Activated CD4-positive, alpha-beta T cell treated with anti-CD3 and anti-CD28 coated beads, Interleukin-2, amount 10 ng/mL, durations not matched to agents 24 days and 14 days (primary cell): ENCODE data around the gene PCYT2. TPM values are rescaled to one million over a fixed set of nuclear protein-coding genes. Genes with fewer than 3 reads are reported as not detected.

Experiments used
- DNase-seq: peaks from one replicate; pipeline ENCODE4 v3.0.0; 2022
- H3K27ac Mint-ChIP-seq: one replicate; pipeline ENCODE4 v1.8.0; 2022; ENCODE audit warnings: mild to moderate bottlenecking, mixed read lengths
- H3K27me3 Mint-ChIP-seq: one replicate; pipeline ENCODE4 v1.8.0; 2022; ENCODE audit warnings: mixed read lengths
- H3K36me3 Mint-ChIP-seq: one replicate; pipeline ENCODE4 v1.8.0; 2022; ENCODE audit warnings: low read depth, mild to moderate bottlenecking, mixed read lengths
- H3K4me1 Mint-ChIP-seq: one replicate; pipeline ENCODE4 v1.8.0; 2021; ENCODE audit warnings: mixed read lengths
- H3K4me3 Mint-ChIP-seq: one replicate; pipeline ENCODE4 v1.8.0; 2022; ENCODE audit warnings: mild to moderate bottlenecking, moderate library complexity, mixed read lengths
- H3K9me3 Mint-ChIP-seq: one replicate; pipeline ENCODE4 v1.8.0; 2021; ENCODE audit warnings: mixed read lengths
- intact Hi-C: fragments of 100-400 bp; cut with micrococcal nuclease; formaldehyde crosslinking; loops from one replicate; pipeline ENCODE4 v1.15.1; 2023
- total RNA-seq: library from RNA; stranded (reverse); gene quantifications from 2 replicates; pipeline ENCODE4 v1.2.3, GENCODE V29; 2022

PCYT2 gene
- total RNA-seq, 1 donor from 2014 or later, result 46.5 TPM

DNA sequence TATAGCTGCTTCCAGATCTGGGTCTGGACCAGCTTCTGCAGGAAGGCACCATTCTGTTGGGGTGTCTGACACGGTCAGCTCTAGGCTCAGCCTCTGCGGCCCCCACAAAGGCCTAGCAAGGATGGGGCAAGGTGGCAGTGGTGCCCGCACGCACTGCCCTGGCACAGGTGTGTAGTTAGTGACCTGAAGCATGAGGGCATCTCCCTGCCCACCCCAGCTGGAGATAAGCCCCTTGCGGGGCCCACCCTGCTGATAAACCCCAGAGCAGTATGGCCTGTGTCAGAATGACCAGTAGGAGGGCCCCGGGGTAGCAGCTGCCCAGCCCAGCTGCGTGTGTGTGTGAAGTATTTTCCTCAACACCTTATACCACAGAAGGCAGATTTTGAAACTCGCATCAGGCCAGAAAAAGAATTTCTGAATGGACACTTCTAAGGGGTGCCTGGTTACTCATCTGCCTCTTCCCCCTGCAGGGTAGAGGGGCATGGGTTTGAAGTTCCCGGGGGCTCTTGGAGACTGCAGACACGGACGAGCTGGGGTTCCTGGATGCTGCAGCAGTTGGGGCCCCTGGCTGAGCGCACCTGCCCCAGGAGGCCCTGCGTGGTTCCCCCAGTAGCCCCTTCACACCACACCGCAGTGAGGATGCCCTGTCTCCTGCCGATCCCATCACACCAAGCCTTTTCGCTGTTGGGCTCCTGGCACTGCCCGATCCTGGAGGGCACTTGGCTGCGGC lies 44.6 kb downstream of the PCYT2 start:
- peak overlapping the region; percentile 63 for H3K27ac Mint-ChIP-seq
- H3K4me3 Mint-ChIP-seq, result peak overlapping the region; percentile 5
- H3K27me3 Mint-ChIP-seq, result no peaks in the 10 kb centered on the region
- no peaks in the 10 kb centered on the region for H3K9me3 Mint-ChIP-seq
- DNase-seq, result no peak
- H3K4me1 Mint-ChIP-seq, result peaks cover 41% of the 10 kb centered on the region
- intact Hi-C loops, result no loop called here
- H3K36me3 Mint-ChIP-seq, result peaks cover 51% of the 10 kb centered on the region

DNA sequence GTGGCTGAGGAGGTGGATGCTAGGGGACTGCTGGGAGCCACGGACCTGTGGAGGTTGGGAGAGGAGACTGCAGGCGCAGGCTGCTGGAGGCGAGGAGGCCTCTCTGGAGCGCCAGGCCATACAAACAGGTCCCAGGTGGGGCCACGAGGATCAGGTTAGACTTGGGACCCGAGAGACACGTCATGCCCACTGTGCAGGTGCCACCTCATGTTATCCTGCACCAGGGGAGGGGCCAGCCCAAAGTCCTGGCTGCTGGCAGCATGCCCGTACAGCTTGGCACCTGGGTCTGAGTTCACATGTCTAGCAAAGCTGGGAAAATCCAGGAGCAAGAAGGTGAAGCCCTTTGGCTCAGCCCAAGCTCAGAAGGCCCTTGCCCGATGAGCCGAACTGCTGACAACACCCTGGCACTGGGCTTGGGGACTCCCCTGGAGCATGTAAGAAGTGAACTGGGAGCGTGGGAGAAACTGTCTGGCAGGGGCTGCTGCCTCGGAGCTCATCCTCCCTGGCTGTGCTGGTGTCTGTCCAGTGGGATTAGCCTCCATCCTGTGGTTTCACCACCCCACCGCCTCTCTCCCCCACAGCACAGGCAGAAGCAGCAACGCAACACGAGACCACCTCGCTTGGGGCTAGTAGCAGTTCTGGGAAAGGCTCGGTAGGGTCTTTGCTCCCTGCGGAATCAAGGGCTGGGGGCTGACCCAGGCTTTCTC lies 45.3 kb downstream of the PCYT2 start:
- H3K4me1 Mint-ChIP-seq, result peaks cover 41% of the 10 kb centered on the region
- no peaks in the 10 kb centered on the region for H3K9me3 Mint-ChIP-seq
- intact Hi-C loops, result no loop called here
- H3K27me3 Mint-ChIP-seq, result no peaks in the 10 kb centered on the region
- H3K4me3 Mint-ChIP-seq, result no peak overlapping the region
- H3K27ac Mint-ChIP-seq, result peak overlapping the region; percentile 63
- H3K36me3 Mint-ChIP-seq, result peaks cover 49% of the 10 kb centered on the region
- DNase-seq, result no peak

- Mint-ChIP-seq H3K27ac (peak overlapping the region; percentile 28), H3K27me3 (no peaks in the 10 kb centered on the region), H3K4me3 (no peak overlapping the region), H3K9me3 (no peaks in the 10 kb centered on the region), H3K4me1 (peaks cover 43% of the 10 kb centered on the region), H3K36me3 (peaks cover 51% of the 10 kb centered on the region)
- no peak for DNase-seq
- intact Hi-C loops, result no loop called here
Observed at GRCh38 chr17:81865358-81865732, 45.9 kb downstream of the PCYT2 start.

DNA sequence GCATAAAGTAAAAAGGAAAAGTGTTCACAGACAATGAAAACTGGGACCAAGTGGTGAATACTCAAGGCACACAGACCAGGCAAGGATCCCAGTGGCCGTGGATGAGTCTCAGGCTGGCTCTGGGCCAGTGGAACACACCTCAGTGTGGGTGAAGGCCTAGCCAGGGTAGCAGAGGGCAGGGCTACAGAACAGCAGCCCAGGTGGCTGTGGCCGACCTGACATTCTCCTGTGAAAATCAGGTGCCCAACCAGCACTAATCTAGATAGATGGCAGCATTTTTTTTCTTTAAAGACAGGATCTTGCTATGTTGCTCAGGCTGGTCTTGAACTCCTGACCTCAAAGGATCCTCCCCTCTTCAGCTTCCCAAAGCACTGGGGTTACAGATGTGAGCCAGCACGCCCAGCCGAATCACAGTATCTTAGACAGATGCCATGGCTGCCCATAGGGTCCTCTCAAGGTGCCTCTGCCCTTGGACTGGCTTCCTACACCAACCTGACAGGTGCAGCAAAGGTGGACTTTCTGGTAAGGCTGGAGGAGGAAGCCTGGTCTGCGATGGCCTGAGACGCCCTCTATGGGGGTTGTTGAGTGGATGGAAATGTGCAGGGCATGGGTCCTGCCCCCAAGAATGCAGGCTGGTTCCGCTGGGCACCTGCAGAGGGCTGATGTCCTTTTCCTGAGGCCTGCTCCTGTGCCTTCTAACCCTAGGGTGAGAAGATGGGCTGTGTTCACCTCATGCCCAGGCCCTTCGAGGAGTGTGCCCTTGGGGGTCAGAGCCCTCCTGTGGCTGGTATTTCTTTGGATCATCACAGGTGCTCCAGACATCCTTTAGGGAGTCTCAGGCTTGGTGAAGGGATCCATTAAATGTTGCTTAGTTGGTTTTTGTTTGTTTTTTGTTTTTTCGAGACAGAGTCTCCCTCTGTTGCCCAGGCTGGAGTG lies 47.1 kb downstream of the PCYT2 start:
- no peak overlapping the region for H3K4me3 Mint-ChIP-seq
- intact Hi-C loops, result loop anchor here (5.0 kb wide), 2 partner anchors 113 to 158 kb away; partner anchors contain the start of genes ASPSCR1, CENPX and LRRC45
- no peaks in the 10 kb centered on the region for H3K9me3 Mint-ChIP-seq
- peaks cover 40% of the 10 kb centered on the region for H3K4me1 Mint-ChIP-seq
- DNase-seq, result no peak
- no peaks in the 10 kb centered on the region for H3K27me3 Mint-ChIP-seq
- peak overlapping the region; percentile 49 for H3K27ac Mint-ChIP-seq
- peaks cover 46% of the 10 kb centered on the region for H3K36me3 Mint-ChIP-seq

- no peaks in the 10 kb centered on the region for H3K27me3 Mint-ChIP-seq
- peaks cover 50% of the 10 kb centered on the region for H3K36me3 Mint-ChIP-seq
- H3K9me3 Mint-ChIP-seq, result no peaks in the 10 kb centered on the region
- H3K4me3 Mint-ChIP-seq, result peak overlapping the region; percentile 76
- peaks cover 46% of the 10 kb centered on the region for H3K4me1 Mint-ChIP-seq
- intact Hi-C loops, result loop anchor here (5.0 kb wide), 2 partner anchors 114 to 159 kb away; partner anchors contain the start of genes ASPSCR1, CENPX and LRRC45
- H3K27ac Mint-ChIP-seq, result peak overlapping the region; percentile 49
- no peak for DNase-seq
Observed at GRCh38 chr17:81863123-81863675, 48.0 kb downstream of the PCYT2 start.

GRCh38 chr17:81860756-81861568 lies 50.2 kb downstream of the PCYT2 start:
- intact Hi-C loops, result loop anchor here (1.0 to 5.0 kb wide), 7 partner anchors 9 to 237 kb away; partner anchors contain the start of genes ALYREF, ANAPC11, ASPSCR1 and CENPX
- Mint-ChIP-seq H3K27me3 (no peaks in the 10 kb centered on the region), H3K36me3 (peaks cover 56% of the 10 kb centered on the region), H3K4me1 (peaks cover 44% of the 10 kb centered on the region), H3K4me3 (peak overlapping the region; percentile 96), H3K9me3 (no peaks in the 10 kb centered on the region), H3K27ac (peak overlapping the region; percentile 98)
- peak; percentile 100 for DNase-seq

DNA sequence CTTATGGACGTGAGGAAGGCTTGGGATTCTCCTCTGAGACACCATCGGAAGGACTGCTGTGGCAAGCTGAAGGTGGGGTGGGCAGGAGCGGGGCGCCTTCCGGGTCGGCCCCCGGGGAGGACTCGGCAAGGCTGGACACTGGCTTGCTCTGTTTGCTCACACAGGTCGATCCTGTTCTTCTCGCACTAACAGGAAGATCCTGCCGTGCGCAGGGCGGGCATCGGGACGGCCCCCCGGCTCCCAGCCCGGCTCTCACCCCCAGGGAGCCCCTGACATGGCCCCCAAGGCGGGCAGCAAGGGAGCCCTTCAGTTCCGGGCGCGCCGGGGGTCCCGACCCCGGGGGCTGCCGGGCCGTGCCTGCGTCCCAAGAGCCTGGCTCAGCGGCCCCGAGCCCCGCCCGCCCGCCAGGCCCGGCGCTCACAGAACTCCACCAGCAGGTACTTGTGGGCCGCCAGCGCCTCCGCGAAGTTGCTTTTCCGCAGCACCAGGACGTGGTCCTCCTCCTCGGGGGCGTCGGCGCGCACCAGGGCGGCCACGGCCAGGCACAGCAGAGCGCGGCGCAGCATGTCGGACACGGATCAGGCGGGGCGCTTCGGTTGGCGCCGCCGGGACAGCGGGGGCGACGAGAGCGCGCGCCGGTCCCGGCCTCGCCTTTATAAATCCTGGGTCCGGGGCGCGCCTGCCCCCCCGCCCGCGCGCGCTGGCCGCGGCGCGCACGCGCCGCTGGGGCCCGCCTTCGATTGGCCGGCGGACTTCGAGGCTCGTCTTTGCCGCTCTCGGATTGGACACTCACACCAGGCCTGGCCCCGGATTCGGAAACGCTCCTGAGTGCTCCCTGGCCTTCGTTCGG lies 51.1 kb downstream of the PCYT2 start, which contains the start of gene P4HB:
TSS of gene P4HB (minus strand) at position 630 of the 850 bp plus-strand sequence. CDS start at position 566, 64 bp downstream.
- H3K4me3 Mint-ChIP-seq, result peak within 1 kb of the TSS; percentile 96
- H3K9me3 Mint-ChIP-seq, result no peaks in the 10 kb centered on the region
- peak; percentile 80 for DNase-seq
- intact Hi-C loops, result loop anchor here (1.0 to 5.0 kb wide), 4 partner anchors 117 to 238 kb away; partner anchors contain the start of genes ASPSCR1, CENPX, FASN and LRRC45
- H3K27me3 Mint-ChIP-seq, result no peaks in the 10 kb centered on the region
- H3K27ac Mint-ChIP-seq, result peak within 1 kb of the TSS; percentile 98
- peaks cover 43% of the 10 kb centered on the region for H3K4me1 Mint-ChIP-seq
- H3K36me3 Mint-ChIP-seq, result peaks cover 59% of the 10 kb centered on the region

DNA sequence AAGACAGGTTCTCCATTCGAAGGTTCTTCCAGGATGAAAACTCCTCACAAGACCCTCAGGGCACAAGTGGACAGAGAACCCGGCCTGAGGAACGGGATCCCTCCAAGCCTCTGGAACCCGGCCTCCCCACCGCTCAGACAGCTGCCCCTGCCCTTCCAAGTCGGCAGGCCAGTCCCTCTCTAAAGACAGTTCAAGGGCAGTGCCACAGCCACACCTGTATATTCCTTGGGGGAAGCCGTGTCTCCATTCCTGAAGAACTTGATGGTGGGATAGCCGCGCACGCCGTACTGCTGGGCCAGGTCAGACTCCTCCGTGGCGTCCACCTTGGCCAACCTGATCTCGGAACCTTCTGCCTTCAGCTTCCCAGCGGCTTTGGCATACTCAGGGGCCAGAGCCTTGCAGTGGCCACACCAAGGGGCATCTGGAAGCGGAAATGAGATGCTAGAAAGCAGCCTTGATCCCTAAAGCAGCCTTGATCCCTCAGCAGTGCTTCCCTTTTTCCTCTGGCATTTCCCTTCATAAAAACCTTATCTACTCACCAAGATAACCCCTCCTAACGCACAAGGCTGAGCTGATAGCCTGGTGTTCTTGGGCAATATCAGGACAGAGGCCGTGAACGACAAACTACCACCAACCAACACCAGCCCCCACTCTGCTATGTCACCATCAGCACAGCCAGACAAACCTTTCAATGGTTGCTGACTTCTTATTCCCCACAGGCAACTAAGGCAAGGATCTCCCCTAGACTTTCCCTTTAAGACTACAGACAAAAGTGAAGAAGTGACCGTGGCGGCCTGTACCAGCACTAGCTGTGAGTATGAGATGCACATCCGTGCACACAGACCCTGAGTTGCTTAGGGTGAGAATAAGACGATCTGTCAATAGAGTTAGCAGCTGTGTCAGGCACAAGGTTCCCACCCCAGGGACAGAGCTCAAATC lies 52.0 kb downstream of the PCYT2 start:
- Mint-ChIP-seq H3K4me1 (peaks cover 43% of the 10 kb centered on the region), H3K4me3 (peak overlapping the region; percentile 92), H3K9me3 (no peaks in the 10 kb centered on the region), H3K27me3 (no peaks in the 10 kb centered on the region), H3K36me3 (peaks cover 59% of the 10 kb centered on the region), H3K27ac (peak overlapping the region; percentile 88)
- intact Hi-C loops, result no loop called here
- DNase-seq, result peak; percentile 59

GRCh38 chr17:81858170-81858966 lies 52.8 kb downstream of the PCYT2 start:
- no peaks in the 10 kb centered on the region for H3K9me3 Mint-ChIP-seq
- peak overlapping the region; percentile 92 for H3K4me3 Mint-ChIP-seq
- DNase-seq, result no peak
- intact Hi-C loops, result no loop called here
- no peaks in the 10 kb centered on the region for H3K27me3 Mint-ChIP-seq
- peak overlapping the region; percentile 56 for H3K27ac Mint-ChIP-seq
- H3K4me1 Mint-ChIP-seq, result peaks cover 36% of the 10 kb centered on the region
- peaks cover 60% of the 10 kb centered on the region for H3K36me3 Mint-ChIP-seq

- intact Hi-C loops, result no loop called here
- Mint-ChIP-seq H3K27me3 (no peaks in the 10 kb centered on the region), H3K9me3 (no peaks in the 10 kb centered on the region), H3K4me1 (peaks cover 29% of the 10 kb centered on the region), H3K4me3 (no peak overlapping the region), H3K27ac (no peak overlapping the region), H3K36me3 (peaks cover 71% of the 10 kb centered on the region)
- peak; percentile 63 for DNase-seq
Observed at GRCh38 chr17:81854974-81855774, 56.0 kb downstream of the PCYT2 start.
